ENCODE results near the gene SUOX.

The SUOX gene

DNA sequence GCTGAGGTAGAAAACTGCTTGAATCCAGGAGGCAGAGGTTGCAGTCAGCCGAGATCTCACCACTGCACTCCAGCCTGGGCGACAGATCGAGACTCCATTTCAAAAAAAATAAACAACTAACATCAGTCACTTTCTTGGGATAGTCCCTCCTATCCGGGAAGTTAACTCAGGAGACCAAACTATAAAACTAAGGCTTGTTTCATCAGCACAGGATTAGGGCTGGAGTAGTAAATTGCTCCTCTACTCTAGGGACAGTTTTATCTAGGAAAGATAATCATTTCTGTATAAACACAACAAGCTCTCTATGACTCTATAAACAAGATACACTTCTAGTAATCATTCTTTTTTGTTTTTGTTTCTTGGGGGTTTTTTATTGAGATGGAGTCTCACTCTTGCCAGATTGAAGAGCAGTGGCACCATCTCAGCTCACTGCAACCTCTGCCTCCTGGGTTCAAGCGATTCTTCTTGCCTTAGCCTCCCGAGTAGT lies 56.4 kb downstream of the SUOX start:
- ChIA-PET CTCF (interaction anchor here (0.6 kb wide), 1 partner anchor 32 kb away, joined by 5 read pairs; no protein-coding TSS in a partner anchor), POLR2A (interaction anchor here (1.0 to 1.3 kb wide), 2 partner anchors 9 to 65 kb away, joined by 3 read pairs; partner anchors contain the start of gene ZC3H10)
- no peak for DNase-seq (ENCODE audit: extremely low spot score)
- no peak for TF ChIP-seq FOXM1 (IDR thresholded peaks at IDR 0.05; ENCODE audit: borderline replicate concordance)
- TF ChIP-seq FOXA1 (IDR thresholded peaks at IDR 0.05), result no peak
- TF ChIP-seq CTBP1 (IDR thresholded peaks at IDR 0.05; ENCODE audit: borderline replicate concordance), result no peak
- TF ChIP-seq FOXK2 (IDR thresholded peaks at IDR 0.05), result no peak
- no peak for TF ChIP-seq ZNF384 (IDR thresholded peaks at IDR 0.05)
- TF ChIP-seq L3MBTL2 (conservative IDR thresholded peaks at IDR 0.05), result no peak
- no peak for TF ChIP-seq SUZ12 (IDR thresholded peaks at IDR 0.05)
- no peak for TF ChIP-seq ARNT (IDR thresholded peaks at IDR 0.05)
- TF ChIP-seq SP1 (IDR thresholded peaks at IDR 0.05), result no peak
- no peak for TF ChIP-seq HDGF (IDR thresholded peaks at IDR 0.05; ENCODE audit: borderline replicate concordance)
- TF ChIP-seq, protein P1, sequence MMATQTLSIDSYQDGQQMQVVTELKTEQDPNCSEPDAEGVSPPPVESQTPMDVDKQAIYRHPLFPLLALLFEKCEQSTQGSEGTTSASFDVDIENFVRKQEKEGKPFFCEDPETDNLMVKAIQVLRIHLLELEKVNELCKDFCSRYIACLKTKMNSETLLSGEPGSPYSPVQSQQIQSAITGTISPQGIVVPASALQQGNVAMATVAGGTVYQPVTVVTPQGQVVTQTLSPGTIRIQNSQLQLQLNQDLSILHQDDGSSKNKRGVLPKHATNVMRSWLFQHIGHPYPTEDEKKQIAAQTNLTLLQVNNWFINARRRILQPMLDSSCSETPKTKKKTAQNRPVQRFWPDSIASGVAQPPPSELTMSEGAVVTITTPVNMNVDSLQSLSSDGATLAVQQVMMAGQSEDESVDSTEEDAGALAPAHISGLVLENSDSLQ (IDR thresholded peaks at IDR 0.05), result no peak
